Ishikawa (cell line): Measurements from ENCODE around the gene PPA1.
A peak's percentile ranks its signal among the peaks of the same experiment; 100 is the strongest.

ENCODE experiments used
- CEBPB ChIP-seq: IDR thresholded peaks from 2 replicates; pipeline ENCODE4 v1.6.1; 2012
- EP300 ChIP-seq: IDR thresholded peaks from 2 replicates; pipeline ENCODE4 v1.6.1; 2012; ENCODE audit warnings: borderline replicate concordance
- NFIC ChIP-seq: IDR thresholded peaks from 2 replicates; pipeline ENCODE4 v1.6.1; 2012
- TAF1 ChIP-seq: IDR thresholded peaks from 2 replicates; pipeline ENCODE4 v1.6.1; 2012; ENCODE audit warnings: low read depth, mild to moderate bottlenecking
- TEAD4 ChIP-seq: IDR thresholded peaks from 2 replicates; pipeline ENCODE4 v1.6.1; 2012
- YY1 ChIP-seq: IDR thresholded peaks from 2 replicates; pipeline ENCODE4 v1.6.1; 2012; ENCODE audit warnings: low read depth
- TF ChIP-seq, protein P1 (sequence below): IDR thresholded peaks from 2 replicates; pipeline ENCODE4 v1.6.1; 2012
- TF ChIP-seq, protein P2 (sequence below): IDR thresholded peaks from 2 replicates; pipeline ENCODE4 v1.6.1; 2012

DNA sequence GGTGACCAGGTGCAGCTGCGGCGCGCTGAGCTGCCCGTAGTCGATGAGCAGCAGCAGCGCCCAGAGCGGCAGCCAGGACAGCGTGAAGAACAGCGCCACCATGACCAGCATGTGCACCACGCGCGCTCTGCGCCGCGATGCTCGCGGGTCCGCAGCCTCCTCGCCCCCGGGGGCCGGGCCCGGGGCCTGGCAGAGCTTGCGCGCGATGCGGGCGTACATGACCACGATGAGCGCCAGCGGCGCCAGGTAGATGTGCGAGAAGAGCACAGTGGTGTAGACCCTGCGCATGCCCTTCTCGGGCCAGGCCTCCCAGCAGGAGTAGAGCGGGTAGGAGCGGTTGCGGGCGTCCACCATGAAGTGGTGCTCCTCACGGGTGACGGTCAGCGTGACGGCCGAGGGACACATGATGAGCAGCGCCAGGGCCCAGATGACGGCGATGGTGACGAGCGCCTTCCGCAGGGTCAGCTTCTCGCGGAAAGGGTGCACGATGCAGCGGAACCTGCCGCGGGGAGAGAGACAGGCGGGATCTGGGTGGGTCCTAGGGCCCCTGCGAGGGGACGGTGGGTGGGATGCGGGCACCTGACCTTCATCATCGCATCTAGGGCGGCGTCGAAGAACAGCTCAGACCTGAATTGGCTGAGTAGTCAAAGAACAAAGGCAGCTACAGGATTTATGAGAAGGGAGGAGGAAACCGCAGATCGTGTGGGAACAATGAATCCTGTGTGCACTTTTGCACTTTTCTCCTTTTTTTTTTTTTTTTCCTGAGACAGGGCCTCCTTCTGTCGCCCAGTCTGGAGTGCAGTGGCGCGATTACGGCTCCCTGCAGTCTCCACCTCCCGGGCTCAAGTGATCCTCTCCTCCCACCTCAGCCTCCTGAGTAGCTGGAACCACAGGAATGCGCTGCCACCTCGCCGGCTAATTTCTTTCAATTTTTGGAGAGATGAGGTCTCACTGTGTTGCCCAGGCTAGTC is 22.4 kb upstream of the PPA1 start:
- TF ChIP-seq TAF1 = no peak
- peak; percentile 89 for TF ChIP-seq NFIC
- TF ChIP-seq, protein P1, sequence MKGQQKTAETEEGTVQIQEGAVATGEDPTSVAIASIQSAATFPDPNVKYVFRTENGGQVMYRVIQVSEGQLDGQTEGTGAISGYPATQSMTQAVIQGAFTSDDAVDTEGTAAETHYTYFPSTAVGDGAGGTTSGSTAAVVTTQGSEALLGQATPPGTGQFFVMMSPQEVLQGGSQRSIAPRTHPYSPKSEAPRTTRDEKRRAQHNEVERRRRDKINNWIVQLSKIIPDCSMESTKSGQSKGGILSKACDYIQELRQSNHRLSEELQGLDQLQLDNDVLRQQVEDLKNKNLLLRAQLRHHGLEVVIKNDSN = peak; percentile 72; the same call in 1 of the 2 replicates
- TF ChIP-seq EP300 = peak; percentile 97
- TF ChIP-seq, protein P2, sequence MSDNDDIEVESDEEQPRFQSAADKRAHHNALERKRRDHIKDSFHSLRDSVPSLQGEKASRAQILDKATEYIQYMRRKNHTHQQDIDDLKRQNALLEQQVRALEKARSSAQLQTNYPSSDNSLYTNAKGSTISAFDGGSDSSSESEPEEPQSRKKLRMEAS = peak; percentile 80
- TF ChIP-seq YY1 = peak; percentile 64
- TF ChIP-seq CEBPB = peak; percentile 68; the same call in 1 of the 2 replicates
- TF ChIP-seq TEAD4 = peak; percentile 95
